ENCODE results near the gene TMEM116. TPM values are rescaled to one million over a fixed set of nuclear protein-coding genes. Genes with fewer than 3 reads are reported as not detected.

Gene TMEM116
- total RNA-seq: 8.9 and 9.4 TPM in 2 replicates

DNA sequence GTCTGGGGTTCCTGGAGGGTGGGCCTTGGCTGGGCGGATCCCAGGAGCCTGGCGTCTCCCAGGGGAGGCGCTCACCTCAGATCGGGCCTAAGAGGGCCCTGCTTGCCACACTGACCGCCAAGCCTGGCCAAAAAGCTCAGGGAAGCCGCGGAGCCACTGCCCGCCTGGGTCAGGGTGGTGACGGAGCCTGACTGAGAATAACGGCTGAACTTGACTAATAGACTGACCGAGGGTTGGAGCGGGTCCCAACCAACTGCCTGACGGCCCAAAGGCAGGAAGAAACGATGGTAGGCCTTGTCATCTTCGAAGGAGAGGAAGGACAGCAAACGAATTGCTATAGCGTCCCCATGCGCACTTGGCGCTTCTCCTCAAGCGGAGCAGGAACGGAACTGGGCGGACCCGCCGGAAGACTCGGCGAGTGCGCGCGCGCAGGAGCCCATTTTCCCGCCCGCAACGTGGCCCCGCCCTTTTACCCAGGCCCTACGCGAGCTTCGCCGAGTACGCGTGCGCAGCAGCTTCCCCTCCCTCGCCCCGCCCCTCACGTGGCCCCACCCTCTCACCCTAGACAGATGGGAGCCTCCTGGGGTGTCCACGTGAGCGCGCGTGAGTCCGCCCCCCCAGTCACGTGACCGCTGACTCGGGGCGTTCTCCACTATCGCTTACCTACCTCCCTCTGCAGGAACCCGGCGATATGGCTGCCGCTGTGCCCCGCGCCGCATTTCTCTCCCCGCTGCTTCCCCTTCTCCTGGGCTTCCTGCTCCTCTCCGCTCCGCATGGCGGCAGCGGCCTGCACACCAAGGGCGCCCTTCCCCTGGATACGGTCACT, at the start of gene TMEM116, which contains the start of gene ERP29:
TMEM116 (minus strand) TSS at position 391 of the 826 bp plus-strand sequence. CDS start 7,895 bp downstream, outside the sequence.
ERP29 (plus strand) TSS at position 652 of the 826 bp plus-strand sequence; CDS start at position 692, 40 bp downstream.

Other genes with a start within 250 kb of the TMEM116 start
- gene ALDH2, start 246.2 kb downstream of the TMEM116 start, total RNA-seq: 39.2 and 56.9 TPM in 2 replicates
- gene MAPKAPK5, start 170.9 kb downstream of the TMEM116 start, total RNA-seq: 29.7 and 40.0 TPM in 2 replicates
- 69.4 and 72.8 TPM in 2 replicates for gene ERP29, start 261 bp upstream of the TMEM116 start, total RNA-seq
- gene NAA25, start 95.6 kb upstream of the TMEM116 start, total RNA-seq: 19.2 and 22.5 TPM in 2 replicates
- gene TRAFD1, start 112.4 kb upstream of the TMEM116 start, total RNA-seq: 30.0 and 44.1 TPM in 2 replicates